GM12801 (cell line): ENCODE measurements around the gene CDH20.

Experiments used
- CTCF ChIP-seq: IDR thresholded peaks from one replicate; pipeline ENCODE4 v1.5.1; 2011; ENCODE audit warnings: control low read depth; ENCODE audit not compliant: insufficient read length; ENCODE audit errors: extremely low read depth

CDH20 gene

DNA sequence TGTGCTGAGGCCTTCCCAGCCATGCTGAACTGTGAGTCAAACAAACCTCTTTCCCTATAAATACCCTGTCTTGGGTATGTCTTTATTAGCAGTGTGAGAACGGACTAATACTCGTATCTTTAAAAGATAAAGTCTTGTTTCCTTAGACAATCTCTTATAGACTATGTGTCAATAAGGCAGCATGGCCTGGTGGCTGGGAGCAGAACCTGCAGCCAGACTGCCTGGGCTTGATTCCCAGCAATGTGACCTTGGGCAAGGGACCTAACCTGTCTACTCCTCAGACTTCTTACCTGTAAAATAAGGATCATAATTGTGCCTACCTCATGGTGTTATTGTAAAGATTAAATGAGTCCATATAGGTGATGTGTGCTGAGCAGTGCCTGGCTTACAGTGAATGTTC, 198.7 kb downstream of the CDH20 start:
- no peak for TF ChIP-seq CTCF

GRCh38 chr18:61535401-61535800, 202.2 kb downstream of the CDH20 start:
- TF ChIP-seq CTCF = no peak

- TF ChIP-seq CTCF = no peak
Measured at GRCh38 chr18:61541673-61542072, 208.4 kb downstream of the CDH20 start.

DNA sequence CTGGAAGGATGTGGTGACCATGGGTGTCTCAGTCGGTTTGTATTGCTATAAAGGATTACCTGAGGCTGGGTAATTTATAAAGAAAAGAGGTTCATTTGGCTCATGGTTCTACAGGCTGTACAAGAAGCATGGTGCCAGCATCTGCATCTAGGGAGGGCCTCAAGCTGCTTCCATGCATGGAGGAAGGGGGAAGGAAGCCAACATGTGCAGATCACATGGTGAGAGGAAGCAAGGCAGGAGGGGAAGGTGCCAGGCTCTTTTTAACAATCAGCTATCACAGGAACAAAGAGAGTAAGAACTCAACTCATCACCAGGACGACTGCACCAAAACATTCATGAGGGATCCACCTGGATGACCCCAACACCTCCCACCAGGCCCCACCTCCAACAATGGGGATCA, 209.4 kb downstream of the CDH20 start:
- TF ChIP-seq CTCF = no peak

GRCh38 chr18:61543518-61543917, 210.3 kb downstream of the CDH20 start:
- no peak for TF ChIP-seq CTCF

GRCh38 chr18:61544178-61544577, 210.9 kb downstream of the CDH20 start:
- TF ChIP-seq CTCF = no peak

DNA sequence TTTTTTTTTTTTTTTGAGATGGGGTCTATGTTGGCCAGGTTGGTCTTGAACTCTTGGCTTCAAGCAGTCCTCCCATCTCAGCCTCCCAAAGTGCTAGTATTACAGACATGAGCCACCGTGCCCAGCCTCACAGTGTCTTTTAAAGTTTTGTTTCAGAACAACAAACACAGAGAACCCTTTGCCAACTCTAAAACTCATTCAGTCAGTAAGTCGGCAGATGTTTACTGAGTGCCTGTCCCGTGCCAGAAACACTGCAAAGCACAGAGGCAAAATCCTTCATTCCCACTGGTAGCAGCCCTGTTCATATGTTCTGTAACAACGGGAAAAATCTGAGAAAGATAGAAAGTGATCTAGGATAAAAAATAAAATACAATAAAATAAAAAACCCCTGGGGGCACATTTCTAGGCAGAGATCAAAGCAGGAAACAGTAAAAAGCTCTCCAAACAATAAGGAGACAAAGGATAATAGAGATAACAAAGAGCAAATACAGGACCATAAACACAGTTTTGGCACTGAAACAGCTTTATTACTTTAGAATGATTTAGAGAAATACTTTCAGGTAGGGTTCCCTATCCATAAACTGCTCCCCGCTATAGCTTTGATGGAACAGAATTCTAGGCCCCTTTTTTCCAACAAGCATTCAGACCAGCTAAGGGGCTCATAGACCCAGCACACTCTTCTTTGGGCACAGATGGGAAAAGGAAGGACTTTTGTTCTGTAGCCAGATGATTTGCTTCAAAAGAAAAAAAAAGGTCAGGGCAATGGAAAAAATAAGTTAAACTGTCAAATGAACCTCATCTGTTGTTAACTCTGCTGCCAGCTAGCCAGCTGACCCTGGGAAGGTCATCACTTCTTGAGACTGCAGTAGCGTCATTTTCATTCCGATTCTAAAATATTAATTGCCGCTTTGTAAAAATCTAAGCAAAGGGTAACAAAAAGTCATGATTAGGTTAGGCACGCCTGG, 212.3 kb downstream of the CDH20 start:
- no peak for TF ChIP-seq CTCF
